HepG2 (cell line): ENCODE data around the gene ARHGEF40. TPM values are rescaled to one million over a fixed set of nuclear protein-coding genes. Genes with fewer than 3 reads are reported as not detected.

Experiments used
- HIC2 ChIP-seq: sonication (generic); formaldehyde crosslinking; IDR thresholded peaks from 2 replicates; pipeline ENCODE4 v1.9.0; 2022; ENCODE audit warnings: low read depth, missing genetic modification reagents
- HOXA3 ChIP-seq: sonication (generic); formaldehyde crosslinking; IDR thresholded peaks from 2 replicates; pipeline ENCODE4 v1.5.0; 2020; ENCODE audit warnings: missing genetic modification reagents
- JUNB ChIP-seq: sonication (generic); formaldehyde crosslinking; IDR thresholded peaks from 2 replicates; pipeline ENCODE4 v1.8.0; 2022; ENCODE audit warnings: missing genetic modification reagents, mild to moderate bottlenecking, borderline replicate concordance
- MAZ ChIP-seq, 2 experiments: sonication (generic) in 1 of 2; formaldehyde crosslinking in 1 of 2; IDR thresholded peaks; 2 replicates each; pipeline versions ENCODE4 v1.5.0 to v1.6.1; 2012 to 2020; ENCODE audit warnings: low read depth in 2 of 2, mild to moderate bottlenecking in 2 of 2, borderline replicate concordance in 1 of 2, improper control_type of control experiment in 1 of 2, low read length in 1 of 2, missing genetic modification reagents in 1 of 2, moderate library complexity in 1 of 2
- MED13 ChIP-seq: sonication (generic); formaldehyde crosslinking; IDR thresholded peaks from 2 replicates; pipeline ENCODE4 v1.5.0; 2020; ENCODE audit warnings: missing genetic modification reagents
- NFYB ChIP-seq: sonication (generic); formaldehyde crosslinking; IDR thresholded peaks from 2 replicates; pipeline ENCODE4 v1.4.0; 2020; ENCODE audit warnings: missing genetic modification reagents
- PHF8 ChIP-seq: sonication (generic); formaldehyde crosslinking; IDR thresholded peaks from 2 replicates; pipeline ENCODE4 v1.5.0; 2020; ENCODE audit warnings: missing genetic modification reagents
- PRDM15 ChIP-seq: sonication (generic); formaldehyde crosslinking; IDR thresholded peaks from 2 replicates; pipeline ENCODE4 v1.4.0; 2020; ENCODE audit warnings: missing genetic modification reagents
- SAP130 ChIP-seq: IDR thresholded peaks from 2 replicates; pipeline ENCODE4 v1.6.1; 2016; ENCODE audit warnings: low read depth
- TBX2 ChIP-seq: sonication (generic); formaldehyde crosslinking; IDR thresholded peaks from 2 replicates; pipeline ENCODE4 v1.5.0; 2020; ENCODE audit warnings: missing genetic modification reagents, mild to moderate bottlenecking, borderline replicate concordance
- TOPORS ChIP-seq: sonication (generic); formaldehyde crosslinking; IDR thresholded peaks from 2 replicates; pipeline ENCODE4 v1.8.0; 2023; ENCODE audit warnings: mild to moderate bottlenecking, missing genetic modification reagents
- ZNF607 ChIP-seq: sonication (generic); formaldehyde crosslinking; IDR thresholded peaks from 2 replicates; pipeline ENCODE4 v1.5.1; 2020; ENCODE audit warnings: missing genetic modification reagents, mild to moderate bottlenecking, borderline replicate concordance
- ZNF644 ChIP-seq: IDR thresholded peaks from 2 replicates; pipeline ENCODE4 v1.6.1; 2016; ENCODE audit warnings: low read depth
- ZNF839 ChIP-seq: sonication (generic); formaldehyde crosslinking; IDR thresholded peaks from 2 replicates; pipeline ENCODE4 v1.4.0; 2020; ENCODE audit warnings: missing genetic modification reagents, mild to moderate bottlenecking, borderline replicate concordance
- polyA plus RNA-seq, 8 experiments: library from polyadenylated mRNA; depleted of rRNA in 3 of 8; stranded (reverse) in 7 of 8; unstranded in 1 of 8; fragments of >200 nt; fragmentation: Illumina TruSeq in 4 of 8; extraction: Trizol in 4 of 8; gene quantifications; 2 replicates each; pipeline versions ENCODE4 v1.2.1 to v1.2.3, GENCODE V29; 2011 to 2016; ENCODE audit warnings: low read depth in 4 of 8, missing spikeins in 1 of 8, mixed read lengths in 1 of 8; ENCODE audit not compliant: insufficient read depth in 1 of 8
- total RNA-seq, 5 experiments: library from RNA; depleted of rRNA; stranded (reverse); fragments of >200 nt; fragmentation: Illumina TruSeq; extraction: Trizol; gene quantifications; 2 replicates each; pipeline ENCODE4 v1.2.3, GENCODE V29; 2016; ENCODE audit warnings: low read depth in 1 of 5
- TF ChIP-seq, protein P1 (sequence below): sonication (generic); formaldehyde crosslinking; IDR thresholded peaks from one replicate; pipeline ENCODE4 v1.5.1; 2020; ENCODE audit warnings: mild to moderate bottlenecking, missing genetic modification reagents; ENCODE audit errors: not compliant biosample characterization

Gene ARHGEF40
- total and polyA plus RNA-seq, 2 of the 13 experiments (the other 11 are each of a cell fraction or from before 2014, with no cell fraction given) = 28.1 to 78.1 TPM

GRCh38 chr14:21060614-21061346 lies 9.3 kb upstream of the ARHGEF40 start (continued):
- TF ChIP-seq, protein P1, sequence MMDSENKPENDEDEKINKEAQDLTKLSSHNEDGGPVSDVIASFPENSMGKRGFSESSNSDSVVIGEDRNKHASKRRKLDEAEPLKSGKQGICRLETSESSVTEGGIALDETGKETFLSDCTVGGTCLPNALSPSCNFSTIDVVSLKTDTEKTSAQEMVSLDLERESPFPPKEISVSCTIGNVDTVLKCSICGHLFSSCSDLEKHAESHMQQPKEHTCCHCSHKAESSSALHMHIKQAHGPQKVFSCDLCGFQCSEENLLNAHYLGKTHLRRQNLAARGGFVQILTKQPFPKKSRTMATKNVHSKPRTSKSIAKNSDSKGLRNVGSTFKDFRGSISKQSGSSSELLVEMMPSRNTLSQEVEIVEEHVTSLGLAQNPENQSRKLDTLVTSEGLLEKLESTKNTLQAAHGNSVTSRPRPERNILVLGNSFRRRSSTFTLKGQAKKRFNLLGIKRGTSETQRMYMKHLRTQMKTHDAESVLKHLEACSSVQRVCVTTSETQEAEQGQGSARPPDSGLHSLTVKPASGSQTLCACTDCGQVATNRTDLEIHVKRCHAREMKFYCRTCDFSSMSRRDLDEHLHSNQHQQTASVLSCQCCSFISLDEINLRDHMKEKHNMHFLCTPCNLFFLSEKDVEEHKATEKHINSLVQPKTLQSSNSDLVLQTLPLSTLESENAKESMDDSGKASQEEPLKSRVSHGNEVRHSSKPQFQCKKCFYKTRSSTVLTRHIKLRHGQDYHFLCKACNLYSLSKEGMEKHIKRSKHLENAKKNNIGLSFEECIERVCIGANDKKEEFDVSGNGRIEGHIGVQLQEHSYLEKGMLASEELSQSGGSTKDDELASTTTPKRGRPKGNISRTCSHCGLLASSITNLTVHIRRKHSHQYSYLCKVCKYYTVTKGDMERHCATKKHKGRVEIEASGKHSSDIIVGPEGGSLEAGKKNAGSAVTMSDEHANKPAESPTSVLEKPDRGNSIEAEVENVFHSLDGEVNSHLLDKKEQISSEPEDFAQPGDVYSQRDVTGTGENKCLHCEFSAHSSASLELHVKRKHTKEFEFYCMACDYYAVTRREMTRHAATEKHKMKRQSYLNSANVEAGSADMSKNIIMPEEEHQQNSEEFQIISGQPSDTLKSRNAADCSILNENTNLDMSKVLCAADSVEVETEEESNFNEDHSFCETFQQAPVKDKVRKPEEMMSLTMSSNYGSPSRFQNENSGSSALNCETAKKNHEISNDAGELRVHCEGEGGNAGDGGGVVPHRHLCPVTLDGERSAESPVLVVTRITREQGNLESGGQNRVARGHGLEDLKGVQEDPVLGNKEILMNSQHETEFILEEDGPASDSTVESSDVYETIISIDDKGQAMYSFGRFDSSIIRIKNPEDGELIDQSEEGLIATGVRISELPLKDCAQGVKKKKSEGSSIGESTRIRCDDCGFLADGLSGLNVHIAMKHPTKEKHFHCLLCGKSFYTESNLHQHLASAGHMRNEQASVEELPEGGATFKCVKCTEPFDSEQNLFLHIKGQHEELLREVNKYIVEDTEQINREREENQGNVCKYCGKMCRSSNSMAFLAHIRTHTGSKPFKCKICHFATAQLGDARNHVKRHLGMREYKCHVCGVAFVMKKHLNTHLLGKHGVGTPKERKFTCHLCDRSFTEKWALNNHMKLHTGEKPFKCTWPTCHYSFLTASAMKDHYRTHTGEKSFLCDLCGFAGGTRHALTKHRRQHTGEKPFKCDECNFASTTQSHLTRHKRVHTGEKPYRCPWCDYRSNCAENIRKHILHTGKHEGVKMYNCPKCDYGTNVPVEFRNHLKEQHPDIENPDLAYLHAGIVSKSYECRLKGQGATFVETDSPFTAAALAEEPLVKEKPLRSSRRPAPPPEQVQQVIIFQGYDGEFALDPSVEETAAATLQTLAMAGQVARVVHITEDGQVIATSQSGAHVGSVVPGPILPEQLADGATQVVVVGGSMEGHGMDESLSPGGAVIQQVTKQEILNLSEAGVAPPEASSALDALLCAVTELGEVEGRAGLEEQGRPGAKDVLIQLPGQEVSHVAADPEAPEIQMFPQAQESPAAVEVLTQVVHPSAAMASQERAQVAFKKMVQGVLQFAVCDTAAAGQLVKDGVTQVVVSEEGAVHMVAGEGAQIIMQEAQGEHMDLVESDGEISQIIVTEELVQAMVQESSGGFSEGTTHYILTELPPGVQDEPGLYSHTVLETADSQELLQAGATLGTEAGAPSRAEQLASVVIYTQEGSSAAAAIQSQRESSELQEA (CRISPR knock-in tag) = no peak
- TF ChIP-seq PHF8 (CRISPR knock-in tag) (no peak), TBX2 (no peak), MAZ (IDR thresholded peaks at IDR 0.05; ENCODE audit: borderline replicate concordance, low read depth, low read length) (no peak), MAZ (CRISPR knock-in tag; IDR thresholded peaks at IDR 0.05; ENCODE audit: low read depth) (0 out of 2 replicates have a peak, but pooled peaks have one; percentile 25), NFYB (CRISPR knock-in tag) (no peak), ZNF607 (CRISPR knock-in tag) (no peak), ZNF644 (no peak), HIC2 (CRISPR knock-in tag) (no peak), JUNB (no peak), MED13 (CRISPR knock-in tag) (no peak), HOXA3 (no peak), PRDM15 (no peak), ZNF839 (CRISPR knock-in tag) (no peak), TOPORS (CRISPR knock-in tag) (no peak), SAP130 (CRISPR knock-in tag) (0 out of 2 replicates have a peak, but pooled peaks have one; percentile 19)
